Heart right ventricle (tissue), 16 donors: ENCODE data around the gene OTUB1. TPM values are rescaled to one million over a fixed set of nuclear protein-coding genes. Genes with fewer than 3 reads are reported as not detected.
A peak's percentile ranks its signal among the peaks of the same experiment; 100 is the strongest.

Experiments
- ATAC-seq, 8 donors: fragments of 200-7000 bp; cut with Tn5 transposase; one replicate each; pipeline ENCODE4 v1.9.1; 2020; ENCODE audit warnings: mild to moderate bottlenecking in 8 of 8, moderate library complexity in 8 of 8, moderate number of reproducible peaks in 1 of 8
- DNase-seq, 2 donors: peaks; one replicate each; pipeline ENCODE4 v3.0.0-alpha.2; 2020
- H3K27ac ChIP-seq, 10 donors: fragments of 200-600 bp; sonication (generic) in 2 of 10; one replicate each; pipeline versions ENCODE4 v1.5.0 to v1.8.0; 2020 to 2022; ENCODE audit warnings: mild to moderate bottlenecking in 3 of 10
- H3K27me3 ChIP-seq, 7 donors: fragments of 200-600 bp; one replicate each; pipeline ENCODE4 v1.8.0; 2021 to 2022; ENCODE audit warnings: mild to moderate bottlenecking in 2 of 7
- H3K36me3 ChIP-seq, 9 donors: fragments of 200-600 bp; sonication (generic) in 1 of 9; one replicate each; pipeline versions ENCODE4 v1.5.0 to v1.8.0; 2020 to 2022; ENCODE audit warnings: mild to moderate bottlenecking in 2 of 9
- H3K4me1 ChIP-seq, 9 donors: fragments of 200-600 bp; sonication (generic) in 1 of 9; one replicate each; pipeline versions ENCODE4 v1.5.0 to v1.8.0; 2020 to 2022; ENCODE audit warnings: mild to moderate bottlenecking in 4 of 9
- H3K4me3 ChIP-seq, 10 donors: fragments of 200-600 bp; sonication (generic) in 2 of 10; one replicate each; pipeline versions ENCODE4 v1.5.0 to v1.8.0; 2020 to 2022; ENCODE audit warnings: mild to moderate bottlenecking in 7 of 10, moderate library complexity in 2 of 10
- H3K9me3 ChIP-seq, 11 donors: fragments of 200-600 bp in 10 of 11; sonication (generic) in 2 of 11; one replicate each; pipeline versions ENCODE4 v1.5.0 to v1.8.0; 2013 to 2022; ENCODE audit warnings: mild to moderate bottlenecking in 2 of 11, control low read depth in 1 of 11, moderate library complexity in 1 of 11
- WGBS, 2 donors: extraction: QIAGEN DNeasy Blood & Tissue Kit; methylation state at CpG; one replicate each; pipeline ENCODE4 v1.1.7; 2013; ENCODE audit warnings: inconsistent platforms in 1 of 2; 5-methylcytosine and 5-hydroxymethylcytosine counted together
- intact Hi-C, 10 donors: fragments of 100-400 bp; cut with DNase I; formaldehyde crosslinking; loops; one replicate each; pipeline versions ENCODE4 v1.11.1 to v1.14.2; 2022
- polyA plus RNA-seq, 2 donors: library from polyadenylated mRNA; stranded (reverse); fragments of 200-250 nt; gene quantifications; one replicate each; pipeline ENCODE4 v1.2.3, GENCODE V29; 2013
- total RNA-seq, 10 donors: library from RNA; stranded (reverse); fragmentation: NEBNext Ultra II Directional in 3 of 10; extraction: Animal tissue kit (Norgen Biotek cat#: 25700) in 3 of 10; gene quantifications; one replicate each; pipeline versions ENCODE4 v1.2.1 to v1.2.4, GENCODE V29; 2021 to 2023
- TF ChIP-seq, protein P1 (sequence below), 9 donors: fragments of 200-600 bp; sonication (generic) in 2 of 9; IDR thresholded peaks; one replicate each; pipeline versions ENCODE4 v1.5.0 to v1.8.0; 2021 to 2022; ENCODE audit warnings: antibody characterized with exemption in 9 of 9, mild to moderate bottlenecking in 5 of 9, moderate library complexity in 1 of 9
- donor health status: Arrhythmogenic right ventricular cardiomyopathy.
- donor health status: ischemic (EF 13 %, LVEDD 7.1; RV severe dilation, severe dysfunction).
- donor health status: healthy with polysubstance abuse.
- donor health status: DM: no; HTN: yes; CAD: no.
- donor health status: DM: no; HTN: no; CAD: no.
- donor health status: ischemic (EF 25% LVEDD 6.9; RV normal size, moderate dysfunction).
- donor health status: ischemic (EF 25% LVEDD 5.7; RV mildly dilated, moderate dysfunction).
- donor health status: healthy.
- donor health status: DM: yes; HTN: yes; CAD: no.
- donor health status: Ischemic cardiomyopathy.
- donor health status: ischemic (EF 35%, LVEDD 5.7; RV mildly dilated, moderate dysfunction).
- donor health status: nonischemic (EF 11% LVEDD 7.7; RV severe dilation, severe dysfunction).
- donor health status: DM: yes; HTN: yes; CAD: no.
- donor health status: PGD.
- donor health status: ischemic (EF 29% LVEDD 5.4; RV normal size, mild dysfunction).
- donor health status: nonischemic (EF 23%, LVEDD 6.1; RV moderate dilation, normal function).

The OTUB1 gene
- total and polyA plus RNA-seq, 12 donors = 34.9 to 87.0 (median 49.8) TPM

- intact Hi-C loops = loop anchor here in 7 of 10 donors (1.0 to 2.0 kb wide), 3 partner anchors 148 to 153 kb away; no protein-coding TSS in a partner anchor
Observed at GRCh38 chr11:64000026-64000739, 13.9 kb downstream of the OTUB1 start.

GRCh38 chr11:64000740-64001483, 14.7 kb downstream of the OTUB1 start:
- no peak for ATAC-seq
- Histone ChIP-seq H3K4me1 (peaks cover 23 to 55% (median 38%) of the 10 kb centered on the region in 9 donors), H3K36me3 (peaks cover 0 to 32% (median 21%) of the 10 kb centered on the region in 9 donors), H3K4me3 (peak overlapping the region in 9 of 10 donors; percentile 30 to 53 (median 49)), H3K27ac (peak overlapping the region in 2 of 10 donors; percentile 14 to 27), H3K27me3 (peaks cover 0 to 62% (median 0%) of the 10 kb centered on the region in 7 donors), H3K9me3 (no peaks in the 10 kb centered on the region)
- intact Hi-C loops = loop anchor here in 8 of 10 donors (1.0 to 2.0 kb wide), 3 partner anchors 147 to 152 kb away; no protein-coding TSS in a partner anchor
- WGBS, 2 donors = 23 to 25% methylated on average over 60 of the region's 60 CpGs
- no peak for DNase-seq
- TF ChIP-seq, protein P1, sequence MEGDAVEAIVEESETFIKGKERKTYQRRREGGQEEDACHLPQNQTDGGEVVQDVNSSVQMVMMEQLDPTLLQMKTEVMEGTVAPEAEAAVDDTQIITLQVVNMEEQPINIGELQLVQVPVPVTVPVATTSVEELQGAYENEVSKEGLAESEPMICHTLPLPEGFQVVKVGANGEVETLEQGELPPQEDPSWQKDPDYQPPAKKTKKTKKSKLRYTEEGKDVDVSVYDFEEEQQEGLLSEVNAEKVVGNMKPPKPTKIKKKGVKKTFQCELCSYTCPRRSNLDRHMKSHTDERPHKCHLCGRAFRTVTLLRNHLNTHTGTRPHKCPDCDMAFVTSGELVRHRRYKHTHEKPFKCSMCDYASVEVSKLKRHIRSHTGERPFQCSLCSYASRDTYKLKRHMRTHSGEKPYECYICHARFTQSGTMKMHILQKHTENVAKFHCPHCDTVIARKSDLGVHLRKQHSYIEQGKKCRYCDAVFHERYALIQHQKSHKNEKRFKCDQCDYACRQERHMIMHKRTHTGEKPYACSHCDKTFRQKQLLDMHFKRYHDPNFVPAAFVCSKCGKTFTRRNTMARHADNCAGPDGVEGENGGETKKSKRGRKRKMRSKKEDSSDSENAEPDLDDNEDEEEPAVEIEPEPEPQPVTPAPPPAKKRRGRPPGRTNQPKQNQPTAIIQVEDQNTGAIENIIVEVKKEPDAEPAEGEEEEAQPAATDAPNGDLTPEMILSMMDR (IDR thresholded peaks at IDR 0.05) = peak in 1 of 9 donors; percentile 24

More at GRCh38 chr11:64000026-64000739, 13.9 kb downstream of the OTUB1 start:
- Histone ChIP-seq H3K36me3 (peaks cover 0 to 37% (median 21%) of the 10 kb centered on the region in 9 donors), H3K27me3 (peaks cover 0 to 54% (median 0%) of the 10 kb centered on the region in 7 donors), H3K4me3 (peak overlapping the region in 9 of 10 donors; percentile 30 to 53 (median 49)), H3K27ac (peak overlapping the region in 2 of 10 donors; percentile 14 to 27), H3K4me1 (peaks cover 23 to 55% (median 38%) of the 10 kb centered on the region in 9 donors), H3K9me3 (no peaks in the 10 kb centered on the region)
- WGBS, 2 donors = 3 to 5% methylated on average over 66 to 67 of the region's 67 CpGs
- TF ChIP-seq, protein P1 (IDR thresholded peaks at IDR 0.05) = peak; percentile 70 to 91 (median 83)
- peak; percentile 63 to 77 for DNase-seq
- ATAC-seq = peak; percentile 72 to 93 (median 88)

DNA sequence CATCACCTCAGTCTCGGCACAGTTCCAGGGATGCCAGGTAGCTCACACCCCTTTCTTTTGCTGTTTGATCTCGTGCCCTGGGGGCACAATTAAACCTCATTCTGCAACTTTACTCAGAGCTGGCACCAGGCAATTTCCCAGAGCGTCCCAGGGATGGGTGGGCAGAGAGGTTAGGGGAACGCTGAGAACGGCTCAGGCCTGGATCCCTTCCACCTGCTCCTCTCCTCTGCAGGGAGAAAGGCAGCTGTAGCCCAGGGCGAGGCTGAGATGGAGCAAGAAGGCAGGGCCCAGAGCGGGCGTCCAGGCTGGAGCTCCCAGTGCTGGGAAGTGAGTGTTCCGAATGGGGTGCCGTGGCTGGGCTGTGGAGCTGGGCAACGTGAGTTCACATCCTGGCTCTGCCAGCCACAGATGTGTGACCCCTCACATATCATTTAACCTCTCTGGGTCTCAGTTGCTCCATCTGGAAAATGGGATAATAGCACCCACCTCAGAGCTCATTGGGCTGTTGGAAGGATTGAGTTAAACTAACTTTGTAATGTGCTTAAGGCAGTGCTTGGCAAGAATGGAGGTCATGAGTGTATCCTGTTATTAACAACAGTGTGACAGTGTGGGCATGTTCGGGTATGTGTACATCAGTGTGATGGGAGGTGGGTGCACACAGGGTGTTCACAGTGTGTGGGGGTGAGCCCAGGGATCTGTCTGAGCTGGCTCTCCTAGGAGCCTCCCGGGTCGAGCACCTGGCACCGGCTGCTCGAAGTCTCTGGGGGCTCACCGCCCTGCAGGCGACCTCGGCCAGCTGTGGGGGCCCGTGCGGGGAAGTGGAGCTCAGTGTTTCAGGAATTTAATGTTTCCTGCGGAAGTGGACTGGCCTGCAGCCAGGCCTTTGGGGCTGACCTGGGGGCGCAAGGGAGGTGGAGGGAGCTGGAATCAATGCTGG, 15.5 kb downstream of the OTUB1 start:
- peak overlapping the region in 1 of 10 donors; percentile 14 for H3K27ac ChIP-seq

More for the DNA sequence above, 15.5 kb downstream of the OTUB1 start:
- H3K4me3 ChIP-seq = peak overlapping the region in 4 of 10 donors; percentile 46 to 53 (median 52)
- no peak for DNase-seq
- H3K27me3 ChIP-seq = peaks cover 0 to 69% (median 0%) of the 10 kb centered on the region in 7 donors
- H3K36me3 ChIP-seq = peaks cover 0 to 24% (median 12%) of the 10 kb centered on the region in 9 donors
- intact Hi-C loops = loop anchor here in 6 of 10 donors (1.0 to 2.0 kb wide), 4 partner anchors 145 to 151 kb away; no protein-coding TSS in a partner anchor
- ATAC-seq = peak in 2 of 8 donors; percentile 4 to 6
- TF ChIP-seq, protein P1 (IDR thresholded peaks at IDR 0.05) = no peak
- 47 to 61% methylated on average over 23 of the region's 23 CpGs for WGBS, 2 donors
- H3K9me3 ChIP-seq = no peaks in the 10 kb centered on the region
- H3K4me1 ChIP-seq = peaks cover 23 to 56% (median 38%) of the 10 kb centered on the region in 9 donors
